ENCODE results near the gene FBXL17. TPM values are rescaled to one million over a fixed set of nuclear protein-coding genes. Genes with fewer than 3 reads are reported as not detected.

FBXL17 gene
- total and polyA plus RNA-seq, 12 donors = 5.9 to 47.4 (median 41.1) TPM

GRCh38 chr5:108078882-108079281 is 303.0 kb downstream of the FBXL17 start:
- ATAC-seq (no peak), DNase-seq (no peak)
- Histone ChIP-seq H3K9me3 (peaks cover 0 to 7% (median 0%) of the 10 kb centered on the region in 11 donors), H3K27me3 (no peaks in the 10 kb centered on the region), H3K4me3 (no peak overlapping the region), H3K36me3 (no peaks in the 10 kb centered on the region), H3K4me1 (peaks cover 0 to 2% (median 0%) of the 10 kb centered on the region in 9 donors), H3K27ac (no peak overlapping the region)
- no peak for TF ChIP-seq CTCF (IDR thresholded peaks at IDR 0.05)
- WGBS, 2 donors = 85 to 95% methylated on average over 1 of the region's 1 CpG
- intact Hi-C loops (cut with DNase I) = no loop called here

- no peaks in the 10 kb centered on the region for H3K4me1 ChIP-seq
- H3K9me3 ChIP-seq = peaks cover 0 to 10% (median 0%) of the 10 kb centered on the region in 11 donors
- 89 to 98% methylated on average over 3 of the region's 3 CpGs for WGBS, 2 donors
- H3K36me3 ChIP-seq = no peaks in the 10 kb centered on the region
- H3K27me3 ChIP-seq = no peaks in the 10 kb centered on the region
- DNase-seq = no peak
- no peak overlapping the region for H3K4me3 ChIP-seq
- no peak for TF ChIP-seq CTCF (IDR thresholded peaks at IDR 0.05)
- intact Hi-C loops (cut with DNase I) = no loop called here
- no peak for ATAC-seq
- H3K27ac ChIP-seq = no peak overlapping the region
These were observed 303.6 kb downstream of the FBXL17 start for GRCh38 chr5:108078345-108078744.

GRCh38 chr5:108074626-108075025 is 307.3 kb downstream of the FBXL17 start:
- no peaks in the 10 kb centered on the region for H3K4me1 ChIP-seq
- H3K27me3 ChIP-seq = no peaks in the 10 kb centered on the region
- H3K36me3 ChIP-seq = no peaks in the 10 kb centered on the region
- ATAC-seq (no peak), DNase-seq (no peak)
- no peak overlapping the region for H3K27ac ChIP-seq
- intact Hi-C loops (cut with DNase I) = no loop called here
- WGBS, 2 donors = 82 to 89% methylated on average over 2 of the region's 2 CpGs
- TF ChIP-seq CTCF (IDR thresholded peaks at IDR 0.05) = no peak
- peaks cover 0 to 10% (median 0%) of the 10 kb centered on the region in 11 donors for H3K9me3 ChIP-seq
- no peak overlapping the region for H3K4me3 ChIP-seq

DNA sequence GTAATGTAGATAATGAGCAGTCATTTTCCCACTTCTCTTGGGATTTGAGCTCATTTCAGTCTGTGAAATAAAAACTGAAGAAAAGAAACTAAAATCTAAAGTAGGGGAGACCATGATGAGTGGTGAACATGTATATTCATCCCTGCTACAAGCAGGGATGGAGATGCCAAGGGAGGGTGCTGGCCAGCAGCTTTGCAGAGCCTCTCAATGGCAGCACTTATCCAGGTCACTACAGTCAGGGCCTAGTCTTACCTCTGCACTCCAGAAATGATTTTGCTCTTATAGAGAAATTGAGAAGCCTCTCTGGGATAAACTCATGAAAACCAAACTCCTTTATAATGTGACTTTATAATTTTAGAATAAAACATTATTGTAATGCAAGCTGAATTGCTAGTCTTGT is 317.6 kb downstream of the FBXL17 start:
- Histone ChIP-seq H3K36me3 (no peaks in the 10 kb centered on the region), H3K27me3 (no peaks in the 10 kb centered on the region), H3K27ac (no peak overlapping the region), H3K9me3 (no peaks in the 10 kb centered on the region), H3K4me3 (no peak overlapping the region), H3K4me1 (peaks cover 0 to 8% (median 0%) of the 10 kb centered on the region in 9 donors)
- intact Hi-C loops (cut with DNase I) = no loop called here
- TF ChIP-seq CTCF (IDR thresholded peaks at IDR 0.05) = no peak
- ATAC-seq (no peak), DNase-seq (no peak)

Data from heart right ventricle (tissue), 16 donors.